Panc1 (cell line): ENCODE results near the gene NTN5.

ENCODE experiments used
- POLR2AphosphoS5 ChIP-seq: IDR thresholded peaks from 2 replicates; pipeline ENCODE4 v1.6.1; 2012; ENCODE audit warnings: mild to moderate bottlenecking, low read depth, low read length, moderate library complexity
- SIN3A ChIP-seq: IDR thresholded peaks from 2 replicates; pipeline ENCODE4 v1.6.1; 2012; ENCODE audit warnings: low read depth, mild to moderate bottlenecking, low read length, moderate library complexity, borderline replicate concordance; ENCODE audit not compliant: insufficient read depth
- TF ChIP-seq, protein P1 (sequence below): fragments of 450-650 bp; IDR thresholded peaks from 2 replicates; pipeline ENCODE4 v1.5.1; 2017; ENCODE audit warnings: mild to moderate bottlenecking
- TF ChIP-seq, protein P2 (sequence below), 2 experiments: IDR thresholded peaks; 2 replicates each; pipeline ENCODE4 v1.6.1; 2011 to 2012; ENCODE audit warnings: low read depth in 2 of 2, control low read depth in 1 of 2, low read length in 1 of 2, mild to moderate bottlenecking in 1 of 2, moderate library complexity in 1 of 2; ENCODE audit not compliant: insufficient read depth in 1 of 2

DNA sequence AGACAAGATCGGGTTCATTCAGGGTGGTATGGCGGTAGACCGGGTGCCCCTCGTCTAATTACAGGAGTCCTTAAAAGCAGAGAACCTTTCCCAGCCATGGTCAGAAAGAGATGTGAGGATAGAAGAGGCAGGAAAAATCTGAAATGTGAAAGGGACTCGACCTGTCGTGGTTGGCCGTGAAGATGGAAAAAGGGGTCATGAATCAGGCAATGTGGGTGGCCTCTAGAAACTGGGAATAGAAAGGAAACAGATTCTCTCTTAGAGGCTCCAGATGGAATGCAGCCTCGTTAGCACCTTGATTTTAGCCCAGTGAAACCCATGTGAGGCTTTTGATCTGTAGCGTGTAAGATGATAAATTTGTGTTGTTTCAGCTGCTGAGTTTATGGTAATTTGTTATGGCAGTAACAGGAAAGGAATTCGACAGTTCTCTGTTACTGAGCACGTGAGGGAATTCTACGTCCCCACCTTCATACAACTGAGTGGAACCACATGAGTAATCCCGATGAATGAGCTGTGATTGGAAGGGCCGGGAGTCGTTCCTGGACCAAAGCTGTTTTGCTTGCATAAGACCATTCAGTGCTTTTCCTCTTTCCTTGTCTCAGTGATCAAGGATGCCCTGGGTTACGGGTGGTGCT, 15.9 kb downstream of the NTN5 start:
- TF ChIP-seq, protein P1, sequence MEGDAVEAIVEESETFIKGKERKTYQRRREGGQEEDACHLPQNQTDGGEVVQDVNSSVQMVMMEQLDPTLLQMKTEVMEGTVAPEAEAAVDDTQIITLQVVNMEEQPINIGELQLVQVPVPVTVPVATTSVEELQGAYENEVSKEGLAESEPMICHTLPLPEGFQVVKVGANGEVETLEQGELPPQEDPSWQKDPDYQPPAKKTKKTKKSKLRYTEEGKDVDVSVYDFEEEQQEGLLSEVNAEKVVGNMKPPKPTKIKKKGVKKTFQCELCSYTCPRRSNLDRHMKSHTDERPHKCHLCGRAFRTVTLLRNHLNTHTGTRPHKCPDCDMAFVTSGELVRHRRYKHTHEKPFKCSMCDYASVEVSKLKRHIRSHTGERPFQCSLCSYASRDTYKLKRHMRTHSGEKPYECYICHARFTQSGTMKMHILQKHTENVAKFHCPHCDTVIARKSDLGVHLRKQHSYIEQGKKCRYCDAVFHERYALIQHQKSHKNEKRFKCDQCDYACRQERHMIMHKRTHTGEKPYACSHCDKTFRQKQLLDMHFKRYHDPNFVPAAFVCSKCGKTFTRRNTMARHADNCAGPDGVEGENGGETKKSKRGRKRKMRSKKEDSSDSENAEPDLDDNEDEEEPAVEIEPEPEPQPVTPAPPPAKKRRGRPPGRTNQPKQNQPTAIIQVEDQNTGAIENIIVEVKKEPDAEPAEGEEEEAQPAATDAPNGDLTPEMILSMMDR, result no peak
- no peak for TF ChIP-seq POLR2AphosphoS5
- TF ChIP-seq, protein P2, sequence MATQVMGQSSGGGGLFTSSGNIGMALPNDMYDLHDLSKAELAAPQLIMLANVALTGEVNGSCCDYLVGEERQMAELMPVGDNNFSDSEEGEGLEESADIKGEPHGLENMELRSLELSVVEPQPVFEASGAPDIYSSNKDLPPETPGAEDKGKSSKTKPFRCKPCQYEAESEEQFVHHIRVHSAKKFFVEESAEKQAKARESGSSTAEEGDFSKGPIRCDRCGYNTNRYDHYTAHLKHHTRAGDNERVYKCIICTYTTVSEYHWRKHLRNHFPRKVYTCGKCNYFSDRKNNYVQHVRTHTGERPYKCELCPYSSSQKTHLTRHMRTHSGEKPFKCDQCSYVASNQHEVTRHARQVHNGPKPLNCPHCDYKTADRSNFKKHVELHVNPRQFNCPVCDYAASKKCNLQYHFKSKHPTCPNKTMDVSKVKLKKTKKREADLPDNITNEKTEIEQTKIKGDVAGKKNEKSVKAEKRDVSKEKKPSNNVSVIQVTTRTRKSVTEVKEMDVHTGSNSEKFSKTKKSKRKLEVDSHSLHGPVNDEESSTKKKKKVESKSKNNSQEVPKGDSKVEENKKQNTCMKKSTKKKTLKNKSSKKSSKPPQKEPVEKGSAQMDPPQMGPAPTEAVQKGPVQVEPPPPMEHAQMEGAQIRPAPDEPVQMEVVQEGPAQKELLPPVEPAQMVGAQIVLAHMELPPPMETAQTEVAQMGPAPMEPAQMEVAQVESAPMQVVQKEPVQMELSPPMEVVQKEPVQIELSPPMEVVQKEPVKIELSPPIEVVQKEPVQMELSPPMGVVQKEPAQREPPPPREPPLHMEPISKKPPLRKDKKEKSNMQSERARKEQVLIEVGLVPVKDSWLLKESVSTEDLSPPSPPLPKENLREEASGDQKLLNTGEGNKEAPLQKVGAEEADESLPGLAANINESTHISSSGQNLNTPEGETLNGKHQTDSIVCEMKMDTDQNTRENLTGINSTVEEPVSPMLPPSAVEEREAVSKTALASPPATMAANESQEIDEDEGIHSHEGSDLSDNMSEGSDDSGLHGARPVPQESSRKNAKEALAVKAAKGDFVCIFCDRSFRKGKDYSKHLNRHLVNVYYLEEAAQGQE (IDR thresholded peaks at IDR 0.05; ENCODE audit: insufficient read depth in 1 of 2, low read depth in 2 of 2, low read length in 1 of 2), result no peak
- no peak for TF ChIP-seq SIN3A
